GM12891 (cell line): ENCODE measurements around the gene KRTAP19-4.

Source experiments
- POLR2A ChIP-seq: IDR thresholded peaks from 2 replicates; pipeline ENCODE4 v1.6.1; 2011; ENCODE audit warnings: low read depth, low read length, control low read depth
- POLR2AphosphoS5 ChIP-seq: IDR thresholded peaks from 2 replicates; pipeline ENCODE4 v1.6.1; 2011; ENCODE audit warnings: low read depth, low read length, control low read depth
- TAF1 ChIP-seq: IDR thresholded peaks from 2 replicates; pipeline ENCODE4 v1.6.1; 2011; ENCODE audit warnings: low read depth, low read length, control low read depth

DNA sequence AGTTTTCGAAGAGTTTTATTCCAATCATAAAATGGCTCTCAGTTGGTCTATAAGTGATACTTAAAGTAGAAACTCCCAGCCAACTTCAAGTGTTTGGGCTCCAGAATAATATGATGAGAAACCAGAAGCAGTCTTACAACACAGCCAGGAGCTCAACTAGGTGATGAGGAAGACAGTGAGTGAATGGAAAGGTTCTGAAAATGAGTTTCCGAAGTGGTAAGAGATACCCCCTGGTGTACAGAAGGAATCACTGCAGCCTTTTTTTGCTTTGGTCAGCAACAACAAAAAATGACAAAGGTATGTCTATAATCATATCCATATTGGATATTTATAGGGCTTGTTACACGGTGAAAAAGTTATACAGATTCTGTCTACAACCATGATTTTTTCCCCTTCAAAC, 33.3 kb downstream of the KRTAP19-4 start:
- TF ChIP-seq POLR2A: no peak
- no peak for TF ChIP-seq POLR2AphosphoS5
- no peak for TF ChIP-seq TAF1
